GM19397 (cell line): ENCODE results near the gene OLFML2B.

ENCODE experiments used
- ATAC-seq: cut with Tn5 transposase; IDR thresholded peaks from one replicate; pipeline ENCODE4 v1.9.1; 2021; ENCODE audit warnings: mild to moderate bottlenecking, moderate library complexity; ENCODE audit not compliant: unreplicated experiment

OLFML2B gene

DNA sequence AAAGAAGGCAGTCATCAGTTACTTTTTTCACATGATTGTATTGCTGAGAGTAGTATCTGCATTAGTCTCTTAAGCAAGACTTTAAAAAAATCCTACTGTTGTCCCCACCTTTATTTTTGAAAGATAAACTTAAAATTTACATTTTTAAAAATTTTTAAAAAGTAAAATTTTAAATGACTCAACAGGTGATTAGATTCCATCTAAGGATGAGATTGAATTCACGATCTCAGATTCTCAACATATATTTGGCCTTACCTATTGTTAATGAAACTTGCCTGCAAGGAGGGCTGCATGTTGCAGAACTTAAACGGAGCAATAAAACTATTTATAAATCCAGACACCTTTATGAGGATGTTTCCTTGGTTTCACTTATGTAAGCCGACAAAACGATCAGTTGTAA is 75.2 kb downstream of the OLFML2B start:
- no peak for ATAC-seq

DNA sequence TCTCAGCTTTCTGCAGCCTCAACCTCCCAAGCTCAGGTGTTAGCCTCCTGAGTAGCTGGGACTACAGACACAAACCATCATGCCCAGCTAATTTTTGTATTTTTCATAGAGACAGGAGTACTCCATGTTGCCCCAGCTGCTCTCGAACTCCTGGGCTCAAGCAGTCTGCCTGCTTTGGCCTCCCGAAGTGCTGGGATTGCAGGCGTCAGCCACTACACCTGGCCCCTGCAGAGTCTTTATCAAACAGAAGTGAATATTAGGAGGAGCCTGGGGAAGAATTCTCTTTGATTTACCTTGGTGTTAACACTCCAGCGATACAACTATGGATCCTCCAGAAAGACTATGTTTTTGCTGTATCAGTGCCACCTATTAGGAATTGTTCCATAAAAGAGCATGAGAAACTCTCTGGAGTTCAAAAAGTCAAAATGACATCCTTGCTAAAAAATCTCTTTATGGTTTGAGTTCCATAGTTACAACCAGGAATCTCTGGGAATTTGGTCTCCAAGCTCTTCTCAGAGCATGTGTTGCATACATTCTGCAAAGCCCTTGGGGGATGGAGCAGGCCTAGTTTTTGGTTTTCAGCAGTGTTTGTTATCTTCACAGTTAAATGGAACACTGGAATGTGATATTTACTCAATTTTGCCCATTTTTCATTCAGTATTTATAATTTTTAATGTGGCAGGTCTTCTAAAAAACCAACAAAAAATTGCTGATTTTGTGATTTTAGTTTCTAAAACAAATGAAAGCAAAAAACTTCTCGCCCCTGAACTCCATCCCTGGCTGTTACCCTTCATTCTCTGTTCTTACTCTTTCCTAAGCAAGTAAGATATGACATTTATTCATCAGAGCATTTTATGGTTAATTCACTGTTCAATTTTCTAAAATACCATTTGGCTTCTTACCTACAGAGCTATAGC is 77.3 kb downstream of the OLFML2B start:
- no peak for ATAC-seq

DNA sequence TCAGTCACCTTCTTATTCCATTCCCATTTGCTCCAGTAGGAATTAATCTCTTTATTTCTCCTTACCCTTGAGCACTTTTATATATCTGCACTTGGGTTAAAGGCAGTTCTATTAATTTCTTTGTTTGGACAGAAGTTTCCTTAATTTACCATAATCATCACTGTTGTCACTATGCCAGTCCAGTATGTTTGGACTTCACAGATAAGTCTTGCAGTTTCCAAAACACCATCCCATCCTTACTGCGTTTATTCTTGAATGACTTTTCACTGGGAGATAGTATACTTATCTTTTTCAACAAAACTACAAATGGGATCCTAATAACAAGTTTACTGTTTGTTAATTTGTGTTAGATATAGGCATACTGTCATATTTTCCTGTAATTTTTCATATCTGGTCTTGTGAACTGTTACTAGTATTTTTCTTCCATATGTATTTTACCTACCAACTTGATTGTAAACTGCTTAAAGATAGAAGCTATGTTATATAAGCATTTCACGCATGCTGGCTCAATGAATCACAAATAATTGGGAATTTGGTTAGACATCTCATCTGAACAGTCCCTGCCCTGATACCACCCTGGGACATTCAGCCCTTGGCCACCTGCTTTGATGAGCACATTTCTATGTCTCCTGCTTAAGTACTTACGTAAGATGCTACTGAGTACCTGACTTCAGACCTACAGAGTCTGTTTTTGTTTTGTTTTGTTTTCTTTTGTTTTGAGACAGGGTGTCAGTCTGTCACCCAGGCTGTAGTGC is 78.2 kb downstream of the OLFML2B start:
- ATAC-seq: no peak

DNA sequence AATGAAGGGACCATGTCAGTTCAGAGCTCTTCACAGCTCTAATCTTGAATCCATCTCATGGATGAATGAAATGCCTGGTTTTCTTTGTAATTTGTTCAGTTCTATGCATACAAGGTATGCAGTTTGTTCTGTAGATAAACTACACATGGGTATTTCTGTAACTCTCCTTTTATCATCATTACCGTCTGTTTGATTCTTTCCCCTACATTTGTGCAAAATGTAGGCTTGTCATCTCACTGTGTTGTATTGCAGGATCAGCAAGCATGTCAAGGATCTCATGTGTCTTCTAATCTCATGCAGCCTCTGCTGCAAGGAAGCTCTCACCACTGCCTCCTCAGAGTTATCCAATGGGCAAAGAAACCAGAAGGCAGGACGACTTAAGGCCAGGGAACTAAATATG is 79.3 kb downstream of the OLFML2B start:
- no peak for ATAC-seq

DNA sequence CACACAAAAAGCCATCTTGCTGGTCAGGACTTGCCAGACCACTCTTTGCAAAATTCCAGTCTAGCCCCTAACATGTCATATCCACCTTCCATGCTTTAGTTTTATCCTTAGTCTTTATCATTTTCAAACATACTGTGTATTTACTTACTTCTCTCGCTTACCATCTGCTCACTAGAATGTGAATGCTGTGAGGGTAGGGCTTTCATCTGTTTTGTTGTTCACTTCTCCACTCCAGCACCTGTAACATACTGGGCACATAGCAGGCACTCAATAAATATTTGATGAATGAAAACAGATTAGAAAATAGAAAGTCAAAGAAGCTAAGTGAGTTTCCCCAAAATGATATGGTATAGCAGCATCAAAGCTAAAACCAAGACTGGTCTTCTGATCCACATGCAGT is 79.9 kb downstream of the OLFML2B start:
- ATAC-seq: no peak

DNA sequence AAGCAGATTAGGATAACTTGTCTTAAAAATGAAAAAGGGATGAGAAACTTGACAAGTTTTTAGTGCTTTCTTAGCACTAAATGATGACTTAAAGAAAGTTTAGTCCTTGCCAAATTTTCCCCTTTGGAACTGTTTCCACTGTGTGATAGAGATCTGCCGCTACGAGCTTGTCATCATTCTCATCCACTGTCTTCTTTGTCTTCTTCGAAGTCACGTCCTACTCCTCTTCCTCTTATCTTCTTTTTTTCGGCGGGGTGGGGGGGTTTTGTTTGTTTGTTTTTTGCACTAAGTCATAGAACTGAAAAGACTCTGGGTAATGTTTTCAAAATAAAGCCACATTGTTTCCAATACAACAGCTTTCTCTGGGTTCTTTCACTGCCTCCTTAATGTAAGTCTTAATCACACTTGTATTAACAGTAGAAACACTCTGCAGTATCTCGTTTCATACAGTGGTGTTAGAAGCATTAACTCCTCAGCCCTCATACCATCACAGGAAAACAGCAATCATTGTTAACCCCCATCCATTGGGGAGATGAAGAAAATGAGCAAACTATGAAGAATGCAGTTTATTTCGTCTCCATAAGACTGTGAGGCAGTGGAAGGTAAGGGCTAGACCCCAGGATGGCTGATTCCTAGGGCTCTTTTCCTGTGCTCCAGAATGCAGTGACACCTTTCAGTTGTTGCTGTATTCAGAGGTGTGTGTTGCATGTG is 81.8 kb downstream of the OLFML2B start:
- ATAC-seq: no peak

DNA sequence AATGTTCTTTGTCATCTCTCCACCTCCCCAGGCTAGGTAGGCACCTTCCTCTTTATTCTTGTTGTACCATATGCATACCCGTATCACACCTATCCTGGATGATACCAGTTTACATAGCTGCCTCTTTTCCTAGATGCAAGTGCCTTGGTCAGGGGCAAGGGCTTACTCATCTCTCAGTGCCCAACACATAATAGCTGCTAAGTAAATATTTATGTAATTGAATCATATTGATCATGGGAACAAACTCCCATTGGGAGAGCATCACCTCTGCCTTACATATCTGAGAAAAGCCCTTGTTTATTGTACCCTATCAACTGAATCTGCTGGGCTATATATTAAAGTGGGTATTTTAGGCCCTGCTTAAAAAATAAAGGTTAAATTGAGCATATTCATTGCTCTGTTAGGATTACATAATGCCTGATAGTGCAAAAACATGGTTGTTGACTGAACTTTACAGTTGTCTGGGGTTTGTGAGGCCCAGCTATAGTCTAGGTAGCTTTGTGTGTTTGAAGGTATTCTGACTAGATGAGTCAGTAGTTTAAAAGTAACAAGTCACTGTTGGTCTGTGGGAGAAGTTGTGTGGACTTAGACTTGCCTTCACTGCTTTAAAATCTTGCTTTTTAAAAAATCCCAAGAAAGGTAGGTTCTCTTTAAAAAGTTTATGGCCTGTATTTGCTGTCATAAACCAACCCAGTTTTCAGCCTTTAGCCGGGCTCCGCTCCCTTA is 82.6 kb downstream of the OLFML2B start:
- ATAC-seq: no peak

DNA sequence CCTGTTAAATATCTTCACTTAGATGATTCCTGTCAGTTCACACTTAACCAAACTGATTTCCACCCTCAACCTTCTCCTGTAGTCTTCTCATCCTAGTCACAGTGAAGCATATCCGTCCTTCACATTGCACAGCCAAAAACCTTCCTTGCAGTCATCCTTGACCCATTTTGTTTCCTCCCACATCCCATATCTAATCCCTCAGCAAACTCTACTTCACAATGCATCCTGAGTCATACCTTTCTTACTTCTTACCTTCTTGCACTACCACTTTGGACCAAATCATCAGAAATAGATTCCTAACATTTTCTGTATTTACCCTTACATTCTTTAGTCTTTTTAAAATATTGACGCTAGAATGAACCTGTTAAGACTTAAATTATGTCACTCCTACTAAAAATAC is 86.9 kb downstream of the OLFML2B start:
- ATAC-seq: no peak

DNA sequence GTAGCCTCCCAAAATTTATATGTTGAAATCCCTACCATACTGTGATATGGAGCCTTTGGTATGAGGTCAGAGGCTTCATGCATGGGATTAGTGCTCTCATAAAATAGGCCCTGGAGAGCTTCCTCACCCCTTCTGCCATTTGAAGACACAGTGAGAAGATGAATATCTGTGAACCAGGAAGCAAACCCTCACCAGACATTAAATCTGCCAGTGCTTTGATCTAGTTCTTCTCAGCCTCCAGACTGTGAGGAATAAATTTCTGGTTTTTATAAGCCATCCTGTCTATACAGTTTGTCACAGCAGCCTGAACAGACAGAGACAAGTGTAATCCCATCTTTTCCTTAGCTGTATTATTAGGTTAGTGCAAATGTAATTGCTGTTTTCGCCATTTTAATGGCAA is 88.4 kb downstream of the OLFML2B start:
- ATAC-seq: no peak

DNA sequence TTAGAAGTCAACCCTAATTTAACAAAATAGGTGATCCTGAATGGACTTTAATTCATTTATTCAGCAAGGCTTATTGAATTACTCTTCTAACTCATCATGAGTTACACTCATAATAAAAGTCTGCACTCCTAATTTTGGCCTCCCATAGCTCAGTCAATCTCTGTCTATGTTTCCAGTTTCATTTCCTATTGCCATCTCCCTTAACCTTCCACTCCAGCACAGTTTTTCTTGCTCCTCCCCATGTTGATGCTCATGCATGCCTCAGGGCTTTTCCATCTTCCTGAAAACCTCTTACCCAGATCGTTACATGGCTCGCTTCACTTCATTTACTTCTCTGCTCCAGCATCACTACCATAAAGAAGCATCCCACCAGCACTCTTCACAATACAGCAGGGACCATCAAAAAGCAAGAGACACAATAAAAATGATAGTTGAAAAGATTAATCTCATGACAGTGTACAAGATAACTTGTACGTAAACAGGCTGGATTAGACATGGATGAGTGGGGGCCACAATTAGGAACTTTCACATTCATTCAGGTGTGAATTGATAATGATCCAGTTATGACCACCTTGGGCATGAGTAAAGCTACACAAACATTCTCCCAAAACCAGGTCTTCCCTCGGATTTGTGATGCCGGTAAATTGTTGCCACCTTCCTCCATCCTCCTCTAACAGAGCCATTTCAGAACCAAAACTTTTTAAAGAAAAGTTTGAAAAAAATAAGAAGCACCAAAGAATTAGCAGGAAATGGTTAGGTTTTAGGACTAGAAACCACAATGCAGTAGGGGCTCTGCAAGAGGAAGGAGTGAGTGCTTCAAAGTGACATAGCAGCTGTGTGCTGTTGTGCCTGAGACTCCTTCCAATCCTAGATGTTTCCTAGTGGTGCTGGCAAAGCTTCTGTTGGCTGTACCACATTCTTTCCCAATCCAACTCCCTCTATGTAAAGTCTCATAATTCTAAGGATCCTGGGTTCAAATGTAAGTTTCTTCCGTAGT is 89.8 kb downstream of the OLFML2B start:
- no peak for ATAC-seq
